ENCODE data around the gene IER2.

Gene IER2

DNA sequence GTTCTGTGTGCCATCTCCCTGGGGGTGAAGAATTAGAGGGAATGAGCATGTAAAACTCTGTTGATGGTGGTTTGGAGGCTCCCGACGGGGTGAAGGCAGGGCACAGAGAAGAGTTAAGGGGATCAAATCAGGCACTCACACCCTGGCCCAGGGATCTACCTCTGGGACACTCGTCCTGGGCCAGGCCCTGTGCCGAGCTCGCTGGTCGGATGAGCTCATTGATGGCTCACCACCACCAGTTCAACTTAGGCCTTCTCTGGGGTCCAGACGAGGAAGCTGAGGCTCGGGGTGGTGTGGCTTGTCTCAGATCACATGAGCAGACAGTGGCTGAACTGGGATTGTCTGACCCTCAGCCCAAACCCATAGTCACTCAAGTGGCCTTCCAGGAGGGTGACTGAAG is 30.6 kb upstream of the IER2 start:
- TF ChIP-seq, protein P1, sequence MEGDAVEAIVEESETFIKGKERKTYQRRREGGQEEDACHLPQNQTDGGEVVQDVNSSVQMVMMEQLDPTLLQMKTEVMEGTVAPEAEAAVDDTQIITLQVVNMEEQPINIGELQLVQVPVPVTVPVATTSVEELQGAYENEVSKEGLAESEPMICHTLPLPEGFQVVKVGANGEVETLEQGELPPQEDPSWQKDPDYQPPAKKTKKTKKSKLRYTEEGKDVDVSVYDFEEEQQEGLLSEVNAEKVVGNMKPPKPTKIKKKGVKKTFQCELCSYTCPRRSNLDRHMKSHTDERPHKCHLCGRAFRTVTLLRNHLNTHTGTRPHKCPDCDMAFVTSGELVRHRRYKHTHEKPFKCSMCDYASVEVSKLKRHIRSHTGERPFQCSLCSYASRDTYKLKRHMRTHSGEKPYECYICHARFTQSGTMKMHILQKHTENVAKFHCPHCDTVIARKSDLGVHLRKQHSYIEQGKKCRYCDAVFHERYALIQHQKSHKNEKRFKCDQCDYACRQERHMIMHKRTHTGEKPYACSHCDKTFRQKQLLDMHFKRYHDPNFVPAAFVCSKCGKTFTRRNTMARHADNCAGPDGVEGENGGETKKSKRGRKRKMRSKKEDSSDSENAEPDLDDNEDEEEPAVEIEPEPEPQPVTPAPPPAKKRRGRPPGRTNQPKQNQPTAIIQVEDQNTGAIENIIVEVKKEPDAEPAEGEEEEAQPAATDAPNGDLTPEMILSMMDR (IDR thresholded peaks at IDR 0.05; ENCODE audit: poor library complexity, severe bottlenecking) = no peak
- H3K27ac ChIP-seq (ENCODE audit: poor library complexity, severe bottlenecking) = peak overlapping the region; percentile 88
- ATAC-seq (ENCODE audit: low read depth) = no peak

GRCh38 chr19:13120031-13120430 is 30.2 kb upstream of the IER2 start:
- Histone ChIP-seq H3K4me1 (ENCODE audit: insufficient read depth, poor library complexity, severe bottlenecking) (peaks cover 8% of the 10 kb centered on the region), H3K27me3 (ENCODE audit: insufficient read depth, poor library complexity, severe bottlenecking) (no peaks in the 10 kb centered on the region), H3K27ac (ENCODE audit: poor library complexity, severe bottlenecking) (peak overlapping the region; percentile 88), H3K36me3 (ENCODE audit: low read depth) (peaks cover 36% of the 10 kb centered on the region), H3K9me3 (ENCODE audit: severe bottlenecking) (no peaks in the 10 kb centered on the region), H3K4me3 (ENCODE audit: severe bottlenecking) (no peak overlapping the region)
- TF ChIP-seq, protein P1 (IDR thresholded peaks at IDR 0.05; ENCODE audit: poor library complexity, severe bottlenecking) = no peak
- DNase-seq (ENCODE audit: low spot score) = no peak
- ATAC-seq (ENCODE audit: low read depth) = no peak

More for the DNA sequence above, 30.6 kb upstream of the IER2 start:
- no peaks in the 10 kb centered on the region for H3K9me3 ChIP-seq (ENCODE audit: severe bottlenecking)
- H3K4me1 ChIP-seq (ENCODE audit: insufficient read depth, poor library complexity, severe bottlenecking) = peaks cover 8% of the 10 kb centered on the region
- H3K27me3 ChIP-seq (ENCODE audit: insufficient read depth, poor library complexity, severe bottlenecking) = no peaks in the 10 kb centered on the region
- peaks cover 39% of the 10 kb centered on the region for H3K36me3 ChIP-seq (ENCODE audit: low read depth)
- no peak for DNase-seq (ENCODE audit: low spot score)
- no peak overlapping the region for H3K4me3 ChIP-seq (ENCODE audit: severe bottlenecking)

- TF ChIP-seq, protein P1 (IDR thresholded peaks at IDR 0.05; ENCODE audit: poor library complexity, severe bottlenecking) = no peak
- Histone ChIP-seq H3K9me3 (ENCODE audit: severe bottlenecking) (no peaks in the 10 kb centered on the region), H3K4me1 (ENCODE audit: insufficient read depth, poor library complexity, severe bottlenecking) (peaks cover 5% of the 10 kb centered on the region), H3K36me3 (ENCODE audit: low read depth) (peaks cover 39% of the 10 kb centered on the region), H3K27me3 (ENCODE audit: insufficient read depth, poor library complexity, severe bottlenecking) (no peaks in the 10 kb centered on the region), H3K27ac (ENCODE audit: poor library complexity, severe bottlenecking) (peak overlapping the region; percentile 88), H3K4me3 (ENCODE audit: severe bottlenecking) (no peak overlapping the region)
- no peak for DNase-seq (ENCODE audit: low spot score)
- no peak for ATAC-seq (ENCODE audit: low read depth)
These were observed 29.4 kb upstream of the IER2 start for GRCh38 chr19:13120817-13121216.

- no peak for DNase-seq (ENCODE audit: low spot score)
- Histone ChIP-seq H3K4me1 (ENCODE audit: insufficient read depth, poor library complexity, severe bottlenecking) (peaks cover 5% of the 10 kb centered on the region), H3K4me3 (ENCODE audit: severe bottlenecking) (no peak overlapping the region), H3K27me3 (ENCODE audit: insufficient read depth, poor library complexity, severe bottlenecking) (no peaks in the 10 kb centered on the region), H3K27ac (ENCODE audit: poor library complexity, severe bottlenecking) (no peak overlapping the region), H3K36me3 (ENCODE audit: low read depth) (peaks cover 48% of the 10 kb centered on the region), H3K9me3 (ENCODE audit: severe bottlenecking) (no peaks in the 10 kb centered on the region)
- TF ChIP-seq, protein P1 (IDR thresholded peaks at IDR 0.05; ENCODE audit: poor library complexity, severe bottlenecking) = no peak
- no peak for ATAC-seq (ENCODE audit: low read depth)
These were observed 28.5 kb upstream of the IER2 start for GRCh38 chr19:13121551-13122274.

- TF ChIP-seq, protein P1 (IDR thresholded peaks at IDR 0.05; ENCODE audit: poor library complexity, severe bottlenecking) = no peak
- no peaks in the 10 kb centered on the region for H3K27me3 ChIP-seq (ENCODE audit: insufficient read depth, poor library complexity, severe bottlenecking)
- no peak overlapping the region for H3K4me3 ChIP-seq (ENCODE audit: severe bottlenecking)
- H3K4me1 ChIP-seq (ENCODE audit: insufficient read depth, poor library complexity, severe bottlenecking) = peaks cover 5% of the 10 kb centered on the region
- H3K27ac ChIP-seq (ENCODE audit: poor library complexity, severe bottlenecking) = no peak overlapping the region
- H3K36me3 ChIP-seq (ENCODE audit: low read depth) = peaks cover 50% of the 10 kb centered on the region
- DNase-seq (ENCODE audit: low spot score) = no peak
- ATAC-seq (ENCODE audit: low read depth) = no peak
- H3K9me3 ChIP-seq (ENCODE audit: severe bottlenecking) = no peaks in the 10 kb centered on the region
These were observed 27.8 kb upstream of the IER2 start for GRCh38 chr19:13122275-13122878.
